NOMO-1 treated with DMSO at 0.1 percent for 48 hours (cell line): ENCODE results near the gene ABHD1.

Experiments used
- DNase-seq: peaks from one replicate; lab custom pipeline; 2025; ENCODE audit not compliant: unreplicated experiment; lab: John Stamatoyannopoulos, UW

The ABHD1 gene

DNA sequence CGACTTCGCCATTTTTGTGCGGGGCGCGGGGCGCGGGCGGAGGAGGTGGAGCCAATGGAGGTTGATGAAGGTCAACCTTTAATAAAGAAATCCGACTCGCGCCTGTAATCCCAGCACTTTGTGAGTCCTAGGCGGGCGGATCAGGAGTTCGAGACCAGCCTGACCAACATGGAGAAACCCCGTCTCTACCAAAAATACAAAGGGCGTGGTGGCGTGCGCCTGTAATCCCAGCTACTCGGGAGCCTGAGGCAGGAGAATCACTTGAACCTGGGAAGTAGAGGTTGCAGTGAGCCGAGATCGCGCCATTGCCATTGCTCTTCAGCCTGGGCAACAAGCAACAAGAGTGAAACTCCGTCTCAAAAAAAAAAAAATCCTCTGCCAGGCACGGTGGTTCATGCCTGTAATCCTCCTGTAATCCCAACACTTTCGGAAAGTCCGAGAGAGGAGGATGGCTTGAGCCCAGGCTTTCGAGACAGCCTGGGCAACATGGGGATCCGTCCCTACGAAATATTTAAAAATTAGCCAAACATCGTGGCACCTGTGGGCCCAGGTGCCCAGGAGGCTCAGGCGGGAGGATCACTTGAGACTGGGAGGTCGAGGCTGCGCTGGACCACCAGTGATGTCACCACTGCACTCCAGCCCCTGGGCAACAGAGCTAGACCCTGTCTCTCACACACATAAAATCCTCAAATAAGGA lies 11.3 kb downstream of the ABHD1 start:
- no peak for DNase-seq

DNA sequence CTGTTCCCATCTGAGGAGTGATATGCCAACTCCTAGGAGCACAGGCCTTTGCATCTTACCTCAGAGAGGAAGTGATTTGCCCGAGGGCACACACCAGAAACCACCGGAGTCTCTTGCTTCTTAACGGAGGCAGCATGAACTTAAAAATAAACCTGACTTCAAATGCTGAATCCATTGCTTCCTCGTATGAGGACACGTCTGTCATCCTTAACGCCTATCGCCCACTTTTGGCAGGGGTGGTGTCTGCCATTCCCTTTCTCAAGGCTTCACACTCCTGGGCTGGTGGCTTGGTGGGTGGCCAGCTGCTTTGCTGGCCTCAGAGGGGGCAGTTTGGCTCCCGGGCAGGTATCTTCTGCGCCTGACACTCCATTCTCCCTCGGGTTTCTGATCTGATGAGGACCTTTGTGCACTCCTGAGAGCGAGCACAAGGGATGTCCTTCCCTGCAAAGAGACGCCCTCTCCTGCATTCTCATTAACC lies 11.9 kb downstream of the ABHD1 start:
- DNase-seq, result peak; percentile 44

DNA sequence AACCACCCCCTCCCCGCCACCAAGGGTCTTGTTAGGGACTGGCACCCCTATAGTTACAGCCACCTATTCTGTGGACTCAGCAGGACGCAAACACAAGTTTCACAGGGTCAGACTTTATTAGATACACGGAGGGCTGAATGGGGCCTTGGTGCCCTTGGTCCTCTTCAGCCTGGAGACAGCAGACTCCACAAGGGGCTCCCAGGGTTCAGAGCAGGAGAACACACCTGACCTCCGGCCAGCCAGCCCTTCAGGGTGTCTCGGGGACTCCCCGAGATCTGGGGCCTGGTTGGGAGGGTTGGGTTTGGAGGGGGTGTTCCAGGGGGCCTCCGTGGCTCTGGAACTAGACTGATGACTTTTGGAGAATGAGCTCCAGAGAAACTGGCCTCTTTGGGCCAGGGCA lies 13.1 kb downstream of the ABHD1 start:
- DNase-seq, result no peak

DNA sequence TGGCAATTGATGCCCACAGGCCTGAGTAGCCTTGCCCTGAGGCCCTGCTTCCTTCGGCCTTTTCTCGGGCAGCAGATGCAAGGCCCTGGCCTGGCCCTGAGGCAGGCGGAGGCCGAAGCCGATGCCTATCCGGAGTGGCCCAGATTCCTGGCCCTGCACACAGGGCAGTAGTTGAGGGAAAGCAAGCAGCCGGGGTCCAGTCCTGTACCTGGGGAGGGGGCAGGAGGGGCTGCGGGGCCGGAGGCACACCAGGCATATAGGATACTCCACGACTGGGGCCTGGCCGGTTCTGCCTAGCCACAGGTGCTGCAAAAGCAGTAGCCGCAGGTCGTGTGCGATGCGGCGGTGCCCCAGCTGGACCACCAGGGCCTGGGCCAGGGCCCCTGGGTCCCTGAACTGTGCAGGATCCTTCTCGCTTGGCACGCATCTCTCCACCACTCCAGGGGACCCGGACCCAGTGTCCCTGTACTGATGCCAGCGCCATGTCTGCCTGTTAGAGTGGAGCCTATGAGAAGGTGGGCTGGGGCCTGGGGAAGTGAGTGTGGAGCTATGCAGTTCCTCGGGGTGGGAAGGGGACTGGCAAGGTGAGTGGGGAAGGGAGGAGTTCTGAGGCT lies 13.8 kb downstream of the ABHD1 start:
- DNase-seq, result no peak

DNA sequence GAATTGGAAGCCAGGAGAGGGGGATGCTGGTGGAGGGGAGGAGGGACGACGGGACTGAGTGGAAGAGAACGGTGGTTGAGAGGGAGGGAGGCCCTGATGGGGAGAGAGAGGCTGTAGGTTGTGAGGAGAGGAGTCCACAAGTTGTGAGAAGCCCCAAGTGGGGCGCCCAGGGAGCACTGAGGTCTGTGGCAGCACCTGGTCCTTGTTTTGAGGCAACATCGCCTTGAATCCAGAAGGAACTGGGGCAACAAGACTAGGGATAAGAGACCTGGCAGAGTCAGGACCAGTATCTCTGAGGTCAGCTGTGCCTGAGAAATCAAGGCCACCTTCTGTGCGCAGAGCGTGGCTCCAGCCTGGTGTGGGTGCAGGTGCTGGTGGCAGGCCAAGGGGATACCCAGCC lies 14.5 kb downstream of the ABHD1 start:
- DNase-seq, result no peak

DNA sequence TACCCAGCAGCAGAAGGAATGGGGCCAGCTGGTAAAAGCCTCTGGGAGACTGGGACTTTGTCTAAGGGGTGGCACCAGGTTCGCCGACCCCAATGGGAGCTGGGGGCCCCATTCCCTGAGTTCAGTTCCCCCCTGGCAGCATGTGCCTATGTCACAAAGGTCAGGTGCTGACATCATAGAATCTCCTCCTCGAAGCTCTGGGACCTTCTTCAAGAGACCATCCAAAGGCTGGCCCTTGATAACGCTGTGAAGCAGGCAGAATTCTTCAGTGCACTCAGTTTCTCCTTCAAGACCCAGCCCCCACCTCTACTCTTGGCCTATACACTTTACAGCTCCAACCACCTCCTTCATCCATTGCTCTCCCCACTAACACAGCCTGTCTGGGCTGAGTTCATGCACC lies 15.7 kb downstream of the ABHD1 start, which contains the start of gene PRR30:
PRR30 (minus strand) TSS at position 101 of the 400 bp plus-strand sequence. CDS start 1,081 bp downstream, outside the sequence.
- no peak for DNase-seq

DNA sequence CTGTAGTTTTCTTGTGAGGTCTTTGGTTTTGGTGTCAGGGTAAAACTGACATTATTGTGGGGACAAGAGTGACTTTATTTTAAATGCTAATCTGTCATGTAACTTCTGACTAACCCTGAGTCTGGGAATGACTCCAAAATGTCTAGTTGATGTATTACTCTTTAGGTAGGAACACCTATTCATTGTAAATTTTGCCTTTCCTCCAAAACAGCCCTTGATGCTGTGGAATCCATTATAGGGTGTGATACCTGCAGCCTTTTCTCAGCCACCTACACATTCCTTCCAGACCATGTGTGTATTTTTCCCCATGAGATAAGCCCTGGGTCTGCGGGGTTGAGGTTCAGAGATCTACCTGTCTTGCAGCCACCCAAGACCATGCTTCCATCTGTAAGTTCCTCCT lies 19.7 kb downstream of the ABHD1 start:
- no peak for DNase-seq

DNA sequence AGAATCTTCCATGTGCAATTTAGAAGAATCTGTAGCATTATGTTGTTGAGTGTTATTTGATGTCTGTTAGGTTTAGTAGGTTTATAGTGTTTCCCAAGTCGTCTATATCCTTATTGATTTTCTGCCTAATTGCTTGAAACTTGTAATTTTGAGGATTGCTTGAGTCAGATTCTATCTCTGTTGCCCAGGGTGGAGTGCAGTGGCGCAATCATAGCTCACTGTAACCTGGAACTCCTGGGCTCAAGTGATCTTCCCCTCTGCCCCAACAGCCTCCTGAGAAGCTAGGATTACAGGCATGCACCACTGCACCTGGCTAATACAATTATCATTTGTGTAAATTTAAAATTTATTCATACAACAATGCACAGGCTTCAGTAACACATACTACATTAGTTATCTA lies 22.1 kb downstream of the ABHD1 start:
- DNase-seq, result no peak

DNA sequence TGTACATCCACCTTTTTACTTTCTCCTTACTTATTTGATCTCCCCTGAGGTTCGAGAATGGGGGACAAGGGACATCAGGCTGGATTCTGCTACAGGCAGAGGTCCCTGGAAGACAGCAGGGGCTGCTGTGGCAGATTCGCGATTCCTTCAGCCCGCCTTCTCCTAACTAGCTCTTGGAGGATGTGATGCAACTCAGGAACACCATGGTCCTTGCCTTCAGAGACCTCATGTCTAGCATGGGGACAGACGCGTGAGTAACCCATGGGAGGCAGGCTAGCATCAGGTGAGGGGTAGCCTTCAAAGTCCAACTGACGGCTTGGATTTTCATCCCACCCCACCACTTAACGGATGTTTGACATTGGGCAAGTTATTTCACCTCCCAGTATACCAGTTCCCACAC lies 24.3 kb downstream of the ABHD1 start:
- DNase-seq, result no peak

DNA sequence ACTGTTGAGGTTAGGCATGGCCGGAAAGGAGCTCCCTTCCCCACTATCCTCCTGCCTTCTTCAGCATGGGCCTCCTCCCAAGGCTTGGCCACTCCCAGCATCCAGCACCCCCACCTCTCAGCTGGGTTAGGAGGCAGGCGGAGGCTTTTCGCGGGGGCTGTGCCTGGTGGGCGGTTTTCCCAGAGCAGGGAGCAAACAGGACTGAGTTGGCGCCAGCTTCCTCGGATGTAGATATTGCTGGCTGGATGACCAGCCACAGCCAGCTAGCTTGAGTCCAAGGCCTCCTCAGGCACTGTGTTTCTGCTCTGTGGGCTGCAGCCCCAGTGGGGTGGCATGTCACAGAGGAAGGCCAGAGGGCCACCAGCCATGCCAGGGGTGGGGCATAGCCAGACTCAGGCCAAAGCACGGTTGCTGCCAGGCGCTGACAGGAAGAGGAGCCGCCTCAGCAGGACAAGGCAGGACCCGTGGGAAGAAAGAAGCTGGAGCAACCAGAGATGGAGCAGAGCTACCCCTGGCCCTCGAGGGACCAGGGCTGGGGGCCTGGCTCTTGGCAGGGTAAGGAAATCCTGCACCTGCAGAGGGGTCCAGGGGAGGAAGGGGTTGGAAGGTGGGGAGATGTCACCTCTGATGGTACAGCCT lies 25.3 kb downstream of the ABHD1 start, which contains the start of gene TCF23:
TCF23 (plus strand) TSS at position 204 of the 639 bp plus-strand sequence; CDS start at position 334, 130 bp downstream.
- DNase-seq, result no peak

DNA sequence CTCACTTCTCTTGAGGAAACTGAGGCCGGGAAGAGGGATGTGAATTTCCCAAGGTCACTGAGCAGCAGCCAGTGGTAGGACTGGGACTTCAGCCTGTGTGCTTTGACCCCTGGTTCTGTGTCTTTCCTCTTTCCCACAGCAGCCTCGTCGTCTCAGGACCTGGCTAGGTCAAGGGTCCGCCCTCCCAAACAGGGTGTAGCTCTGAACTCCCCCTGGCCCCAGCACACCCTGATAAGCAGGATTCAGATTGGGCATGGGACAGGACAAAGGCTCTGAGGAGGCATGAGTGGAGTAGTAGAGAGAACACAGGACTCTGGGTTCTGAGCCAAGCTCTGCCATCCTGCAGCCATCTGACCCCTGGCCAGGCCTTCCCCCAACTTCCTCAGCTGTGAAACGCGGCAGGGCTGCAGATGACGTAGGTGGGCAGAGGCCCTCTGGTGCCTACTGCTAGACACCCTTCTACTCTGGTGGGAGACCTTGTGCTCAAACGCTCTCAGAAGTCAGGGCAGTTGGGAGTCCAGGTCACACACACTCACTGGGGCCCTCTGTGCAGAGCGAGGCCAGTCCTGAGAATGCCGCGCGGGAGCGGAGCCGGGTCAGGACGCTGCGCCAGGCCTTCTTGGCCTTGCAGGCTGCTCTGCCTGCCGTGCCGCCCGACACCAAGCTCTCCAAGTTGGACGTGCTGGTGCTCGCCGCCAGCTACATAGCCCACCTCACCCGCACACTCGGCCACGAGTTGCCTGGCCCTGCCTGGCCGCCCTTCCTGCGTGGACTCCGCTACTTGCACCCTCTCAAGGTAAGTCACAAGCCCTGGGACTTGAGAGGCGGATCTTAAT lies 26.2 kb downstream of the ABHD1 start:
- DNase-seq, result no peak

DNA sequence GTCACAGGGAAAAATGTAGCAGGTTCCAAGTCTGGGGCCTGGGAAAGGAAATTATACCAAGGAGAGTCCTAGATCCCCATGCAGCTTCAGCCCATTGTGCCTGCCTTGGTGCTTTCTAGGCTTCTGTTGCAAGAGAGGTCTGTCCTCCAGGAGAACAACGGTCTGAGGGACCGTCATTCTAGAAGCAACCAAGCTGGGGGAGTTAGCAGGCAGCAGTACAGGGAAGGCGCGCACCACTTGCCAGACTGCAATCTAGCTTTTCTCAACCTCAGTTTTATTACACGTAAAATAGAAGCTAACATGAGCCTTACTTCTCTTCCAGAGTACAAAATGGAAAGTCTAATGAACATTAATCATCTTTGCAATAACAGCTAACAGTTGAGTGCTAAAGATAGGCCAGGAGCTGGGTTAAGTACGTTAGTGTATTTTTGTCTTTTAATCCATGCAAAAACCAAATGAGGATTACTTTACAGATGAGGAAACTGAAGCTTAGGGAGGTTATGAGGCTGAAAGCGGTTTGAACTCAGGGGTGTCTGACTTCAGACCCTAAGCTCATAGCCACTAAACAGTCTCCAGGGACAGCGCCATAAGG lies 27.1 kb downstream of the ABHD1 start:
- peak; percentile 59 for DNase-seq

DNA sequence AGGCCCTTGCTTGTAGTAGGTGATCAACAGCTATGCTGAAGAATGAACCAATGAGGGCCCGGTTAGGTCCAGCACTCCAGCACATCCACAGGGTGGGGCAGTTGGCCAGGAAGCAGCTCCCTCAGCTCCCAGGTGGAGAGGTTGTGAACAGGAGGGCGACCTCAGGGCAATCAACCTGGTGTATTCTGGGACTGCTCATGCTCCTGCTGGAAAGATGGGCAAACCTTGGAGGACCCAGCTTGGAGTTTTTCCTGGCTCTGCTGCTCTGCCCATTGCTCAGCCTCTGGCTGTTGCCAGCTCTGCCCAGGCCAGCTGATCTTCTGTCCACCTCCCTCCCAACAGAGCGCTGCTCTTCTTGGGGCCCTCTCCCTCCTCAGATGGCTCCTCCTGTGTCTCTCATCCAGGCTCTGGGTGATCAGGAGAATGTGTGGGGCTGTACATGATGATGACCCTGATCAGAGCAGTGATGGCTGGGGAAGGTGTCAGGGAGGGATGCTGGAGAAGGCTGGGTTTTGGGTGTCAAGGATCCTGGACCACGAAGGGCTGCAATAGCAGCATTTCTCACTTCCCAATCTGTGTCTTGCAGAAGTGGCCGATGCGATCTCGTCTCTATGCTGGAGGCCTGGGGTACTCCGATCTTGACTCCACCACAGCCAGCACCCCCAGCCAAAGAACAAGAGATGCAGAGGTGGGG lies 28.6 kb downstream of the ABHD1 start:
- DNase-seq, result no peak

DNA sequence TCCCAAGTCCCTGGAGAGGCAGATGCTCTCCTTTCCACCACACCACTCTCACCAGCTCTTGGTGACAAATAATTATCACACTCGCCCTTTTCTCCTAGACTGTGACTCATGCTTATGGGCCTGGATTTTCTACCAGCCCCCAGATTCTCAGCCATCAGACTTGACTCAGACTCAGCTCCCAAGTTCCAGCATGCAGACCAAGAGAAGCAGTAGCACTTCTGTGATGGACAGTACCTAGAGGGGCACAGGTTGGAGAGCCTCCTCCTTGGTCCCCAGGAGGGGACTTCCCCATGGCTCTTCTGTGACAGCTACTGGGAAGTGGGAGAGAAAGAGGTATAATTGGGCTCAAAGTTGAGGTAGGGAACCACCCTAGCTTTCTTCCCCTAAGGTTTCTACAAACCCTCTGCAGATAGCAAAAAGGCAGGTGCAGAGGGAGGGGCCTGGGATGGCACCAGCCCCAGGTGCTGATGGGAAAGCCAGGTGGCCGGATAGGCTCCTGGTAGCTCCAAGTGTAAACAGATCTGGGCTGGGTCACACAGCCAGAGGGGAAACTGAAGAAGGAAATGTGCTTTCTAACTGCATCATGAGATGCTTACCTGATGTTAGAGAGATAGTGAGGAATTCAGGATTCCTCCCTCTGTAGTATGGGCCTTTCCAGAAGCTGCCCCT lies 29.3 kb downstream of the ABHD1 start:
- DNase-seq, result no peak

DNA sequence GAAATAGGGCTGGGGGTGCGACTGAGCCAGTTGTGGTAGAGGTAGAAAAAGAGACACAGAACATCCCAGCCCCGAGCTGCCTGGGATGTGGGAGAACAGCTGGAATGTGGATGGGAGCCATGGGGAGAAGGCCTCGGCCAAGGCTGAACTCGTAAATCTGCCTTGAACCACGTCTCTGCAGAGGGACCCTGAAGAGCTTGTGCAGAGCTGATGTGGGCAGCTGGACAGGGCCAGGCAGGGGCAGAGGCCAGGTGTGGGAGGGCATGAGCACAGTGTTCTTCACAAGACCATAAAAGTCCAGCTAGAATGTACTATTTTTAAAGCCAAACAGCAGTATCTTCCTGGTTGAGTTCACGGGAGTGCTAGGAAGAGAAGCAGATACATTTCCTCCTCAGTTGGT lies 30.9 kb downstream of the ABHD1 start:
- no peak for DNase-seq

DNA sequence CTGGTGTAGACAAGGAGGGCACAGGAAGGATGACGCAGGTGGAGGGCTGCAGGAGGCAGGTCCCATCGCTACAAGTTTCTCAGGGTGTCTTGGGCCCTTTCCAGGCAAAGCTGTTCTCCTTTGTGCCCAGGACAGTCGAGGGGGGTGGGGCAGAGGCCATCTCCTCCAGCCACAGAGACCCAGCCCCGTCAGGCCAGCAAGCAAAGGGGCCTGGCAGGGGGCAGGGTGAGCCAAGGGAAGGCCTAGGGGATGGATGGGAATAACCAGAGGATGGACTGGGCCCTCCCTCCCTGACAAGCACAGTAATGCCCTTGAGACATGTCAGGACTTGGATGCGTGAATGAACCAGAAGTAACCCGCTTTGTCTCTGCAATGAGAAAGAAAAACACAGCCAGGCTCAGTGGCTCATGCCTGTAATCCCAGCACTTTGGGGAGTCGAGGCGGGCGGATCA lies 31.5 kb downstream of the ABHD1 start:
- no peak for DNase-seq

DNA sequence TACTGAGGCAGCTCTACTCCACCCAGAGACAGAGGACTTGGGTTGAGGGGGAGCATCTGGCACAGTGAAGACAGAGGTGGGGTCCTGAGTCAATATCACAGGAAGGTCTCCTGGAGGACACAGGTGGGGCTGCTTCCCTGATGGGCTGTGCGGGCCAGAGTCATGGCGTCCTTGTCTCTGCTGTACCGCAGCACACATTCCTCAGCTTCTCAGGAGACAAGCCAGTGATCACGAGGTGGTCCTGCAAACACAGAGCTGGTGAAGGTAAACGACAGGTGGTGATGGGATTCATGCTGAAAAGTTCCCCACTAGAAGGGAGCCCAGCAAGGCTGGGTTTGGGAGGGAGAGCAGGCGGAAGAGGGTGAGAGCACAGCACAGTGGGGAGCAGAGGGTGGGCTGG lies 34.9 kb downstream of the ABHD1 start:
- no peak for DNase-seq

DNA sequence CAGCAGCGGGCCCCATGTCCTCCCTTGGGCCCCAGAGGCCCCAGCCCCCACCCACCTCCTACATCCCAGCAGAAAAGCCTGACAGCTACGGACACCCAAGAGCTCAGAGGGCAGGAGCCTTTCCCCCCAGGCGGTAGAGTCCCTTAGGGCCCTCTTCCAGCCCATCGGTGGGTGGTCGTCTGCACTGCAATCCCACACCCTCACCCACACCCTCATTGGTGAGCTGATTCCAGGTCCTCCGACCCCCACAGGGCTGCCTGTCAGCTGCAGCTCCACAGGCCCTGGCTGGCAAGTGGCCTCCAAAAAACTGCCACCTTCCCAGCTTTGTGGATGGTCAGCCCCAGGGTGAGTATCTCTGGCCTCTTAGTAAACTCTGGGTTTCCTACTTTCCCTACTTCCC lies 35.7 kb downstream of the ABHD1 start:
- no peak for DNase-seq

DNA sequence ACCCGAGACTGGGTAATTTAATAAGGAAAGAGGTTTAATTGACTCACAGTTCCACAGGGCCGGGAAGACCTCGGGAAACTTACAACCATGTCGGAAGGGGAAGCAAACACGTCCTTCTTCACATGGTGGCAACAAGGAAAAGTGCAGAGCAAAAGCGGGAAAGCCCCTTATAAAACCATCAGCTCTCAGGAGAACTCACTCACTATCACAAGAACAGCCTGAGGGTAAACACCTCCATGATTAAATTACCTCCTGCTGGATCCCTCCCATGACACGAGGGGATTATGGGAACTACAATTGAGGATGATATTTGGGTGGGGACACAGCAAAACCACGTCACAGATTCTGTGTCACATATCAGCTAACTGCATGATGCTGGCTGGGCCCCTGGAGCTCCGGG lies 36.6 kb downstream of the ABHD1 start:
- no peak for DNase-seq
